HepG2 (cell line): ENCODE data around the gene OR7G2. TPM values are rescaled to one million over a fixed set of nuclear protein-coding genes. Genes with fewer than 3 reads are reported as not detected.

ENCODE experiments used
- ATAC-seq: fragments of 200-7000 bp; cut with Tn5 transposase; 3 replicates; pipeline ENCODE4 v1.9.1; 2020; ENCODE audit warnings: mild to moderate bottlenecking, moderate library complexity
- BruUV-seq: library from RNA; stranded (reverse); fragments of 400-500 nt; replicated peaks from 2 replicates; lab custom pipeline; 2021; lab: Mats Ljungman, UMichigan
- CTCF ChIA-PET: fragments of 300-600 bp; formaldehyde crosslinking; extraction: SDS; loops from one replicate; lab custom pipeline; 2021; ENCODE audit warnings: low total read pairs, inconsistent platforms, low intra/inter-chr PET ratio; lab: Yijun Ruan, JAX
- POLR2A ChIA-PET: fragments of 350-600 bp; sonication (Branson Sonifier 250); formaldehyde crosslinking; loops from one replicate; lab custom pipeline; 2020; ENCODE audit warnings: antibody characterized with exemption, inconsistent platforms; lab: Yijun Ruan, JAX
- DNase-seq: peaks from one replicate; pipeline ENCODE4 v3.0.0-alpha.2; 2015; ENCODE audit warnings: low spot score
- FAIRE-seq: peaks from 3 replicates; lab custom pipeline; 2011; peaks lifted over from hg19 to GRCh38; lab: Jason Lieb, UNC
- H2AFZ ChIP-seq: one replicate; pipeline ENCODE4 v1.6.1; 2011; ENCODE audit warnings: low read length, inconsistent platforms
- H3K27ac ChIP-seq: fragments of 300-600 bp; 3 replicates; pipeline ENCODE4 v1.8.0; 2011; ENCODE audit warnings: mixed run types, mild to moderate bottlenecking, mixed read lengths, low read length, inconsistent platforms; ENCODE audit not compliant: insufficient read depth; ENCODE audit errors: extremely low read length
- H3K27me3 ChIP-seq, 2 experiments: fragments of 200-600 bp in 1 of 2; 2 replicates in 1 of 2; 3 replicates in 1 of 2; pipeline versions ENCODE4 v1.6.0 to v1.8.0; 2011; ENCODE audit warnings: low read length in 2 of 2, mild to moderate bottlenecking in 2 of 2, moderate library complexity in 2 of 2, inconsistent platforms in 1 of 2; ENCODE audit not compliant: insufficient read depth in 2 of 2, control insufficient read depth in 1 of 2
- H3K36me3 ChIP-seq, 2 experiments: fragments of 200-600 bp in 1 of 2; replicated peaks in 1 of 2; 2 replicates in 1 of 2; 3 replicates in 1 of 2; pipeline versions ENCODE4 v1.5.1 to v1.8.0; 2011; ENCODE audit warnings: low read length in 2 of 2, inconsistent platforms in 1 of 2; ENCODE audit not compliant: insufficient read depth in 2 of 2, control insufficient read depth in 1 of 2
- H3K4me1 ChIP-seq: 2 replicates; pipeline ENCODE4 v1.5.1; 2012; ENCODE audit warnings: low read length, inconsistent platforms; ENCODE audit not compliant: insufficient read depth
- H3K4me2 ChIP-seq: 2 replicates; pipeline ENCODE4 v1.6.0; 2011; ENCODE audit warnings: low read depth, low read length, inconsistent platforms
- H3K4me3 ChIP-seq, 3 experiments: fragments of 200-600 bp in 1 of 3; sonication (generic), shearing (Covaris generic) in 1 of 3; replicated peaks in 1 of 3; 2 replicates each; pipeline ENCODE4 v1.5.1; 2011 to 2016; ENCODE audit warnings: low read length in 3 of 3, inconsistent platforms in 2 of 3, low read depth in 2 of 3, mild to moderate bottlenecking in 2 of 3, control low read depth in 1 of 3, mixed read lengths in 1 of 3; ENCODE audit not compliant: insufficient read depth in 1 of 3
- H3K79me2 ChIP-seq: one replicate; pipeline ENCODE4 v1.6.1; 2011; ENCODE audit warnings: low read length, inconsistent platforms; ENCODE audit not compliant: insufficient read depth
- H3K9ac ChIP-seq: 2 replicates; pipeline ENCODE4 v1.6.0; 2011; ENCODE audit warnings: mild to moderate bottlenecking, low read depth, low read length, inconsistent platforms; ENCODE audit not compliant: insufficient read depth
- H3K9me3 ChIP-seq: 2 replicates; pipeline ENCODE4 v1.5.1; 2012; ENCODE audit warnings: mild to moderate bottlenecking, low read length
- H4K20me1 ChIP-seq: 2 replicates; pipeline ENCODE4 v1.6.0; 2011; ENCODE audit warnings: inconsistent platforms, mild to moderate bottlenecking, low read length, moderate library complexity; ENCODE audit not compliant: insufficient read depth
- ESRRA ChIP-seq: sonication (generic); formaldehyde crosslinking; IDR thresholded peaks from 2 replicates; pipeline ENCODE4 v1.5.1; 2020; ENCODE audit warnings: mild to moderate bottlenecking, low read depth, missing genetic modification reagents
- KLF15 ChIP-seq: sonication (generic); formaldehyde crosslinking; IDR thresholded peaks from 2 replicates; pipeline ENCODE4 v1.8.1; 2023; ENCODE audit warnings: borderline replicate concordance, mild to moderate bottlenecking, inconsistent platforms, missing genetic modification reagents, mixed read lengths
- MAFF ChIP-seq: IDR thresholded peaks from 2 replicates; pipeline ENCODE4 v1.6.1; 2011; ENCODE audit warnings: low read depth, low read length, improper control_type of control experiment
- MXD1 ChIP-seq: sonication (generic); formaldehyde crosslinking; IDR thresholded peaks from 2 replicates; pipeline ENCODE4 v1.4.0; 2020; ENCODE audit warnings: mild to moderate bottlenecking, missing genetic modification reagents
- PRDM4 ChIP-seq: sonication (generic); formaldehyde crosslinking; IDR thresholded peaks from 2 replicates; pipeline ENCODE4 v1.9.0; 2021; ENCODE audit warnings: missing genetic modification reagents, borderline replicate concordance
- SMAD9 ChIP-seq: sonication (generic); formaldehyde crosslinking; IDR thresholded peaks from 2 replicates; pipeline ENCODE4 v1.5.1; 2020; ENCODE audit warnings: mild to moderate bottlenecking, missing genetic modification reagents
- ZKSCAN1 ChIP-seq: fragments of 150-350 bp; IDR thresholded peaks from 2 replicates; pipeline ENCODE4 v1.6.1; 2014; ENCODE audit warnings: low read length
- ZNF121 ChIP-seq: sonication (generic); formaldehyde crosslinking; IDR thresholded peaks from 2 replicates; pipeline ENCODE4 v1.5.0; 2020; ENCODE audit warnings: mild to moderate bottlenecking, missing genetic modification reagents
- ZNF281 ChIP-seq: sonication (generic); formaldehyde crosslinking; IDR thresholded peaks from 2 replicates; pipeline ENCODE4 v1.4.0; 2020; ENCODE audit warnings: missing genetic modification reagents, borderline replicate concordance
- ZNF800 ChIP-seq: sonication (generic); formaldehyde crosslinking; IDR thresholded peaks from 2 replicates; pipeline ENCODE4 v1.4.0; 2020; ENCODE audit warnings: missing genetic modification reagents
- ZNF850 ChIP-seq: sonication (generic); formaldehyde crosslinking; conservative IDR thresholded peaks from 2 replicates; pipeline ENCODE4 v1.9.0; 2021; ENCODE audit warnings: mild to moderate bottlenecking, missing genetic modification reagents
- ZSCAN20 ChIP-seq: sonication (generic); formaldehyde crosslinking; IDR thresholded peaks from 2 replicates; pipeline ENCODE4 v1.4.0; 2020; ENCODE audit warnings: missing genetic modification reagents, mild to moderate bottlenecking, borderline replicate concordance
- WGBS: methylation state at CpG from one replicate; pipeline ENCODE4 v1.1.6; 2017; ENCODE audit warnings: low lambda C conversion rate; 5-methylcytosine and 5-hydroxymethylcytosine counted together
- in situ Hi-C: cut with HindIII; loops from 2 replicates; pipeline ENCODE4 v1.10.0; 2017; ENCODE audit warnings: low pct_unique_long_range_greater_than_20kb; ENCODE audit not compliant: extremely low pct_ligation_motif_present
- intact Hi-C: fragments of 100-400 bp; cut with micrococcal nuclease; formaldehyde crosslinking; loops from one replicate; pipeline ENCODE4 v1.10.0; 2022; ENCODE audit not compliant: unreplicated experiment
- polyA plus RNA-seq, 8 experiments: library from polyadenylated mRNA; depleted of rRNA in 3 of 8; stranded (reverse) in 7 of 8; unstranded in 1 of 8; fragments of >200 nt; fragmentation: Illumina TruSeq in 4 of 8; extraction: Trizol in 4 of 8; gene quantifications; 2 replicates each; pipeline versions ENCODE4 v1.2.1 to v1.2.3, GENCODE V29; 2011 to 2016; ENCODE audit warnings: low read depth in 4 of 8, missing spikeins in 1 of 8, mixed read lengths in 1 of 8; ENCODE audit not compliant: insufficient read depth in 1 of 8
- total RNA-seq, 5 experiments: library from RNA; depleted of rRNA; stranded (reverse); fragments of >200 nt; fragmentation: Illumina TruSeq; extraction: Trizol; gene quantifications; 2 replicates each; pipeline ENCODE4 v1.2.3, GENCODE V29; 2016; ENCODE audit warnings: low read depth in 1 of 5

Gene OR7G2
- total and polyA plus RNA-seq, 2 of the 13 experiments (the other 11 are each of a cell fraction or from before 2014, with no cell fraction given) = not detected

GRCh38 chr19:9076901-9077300 lies 30.4 kb downstream of the OR7G2 start (continued):
- TF ChIP-seq MXD1 (CRISPR knock-in tag) (no peak), ZSCAN20 (CRISPR knock-in tag) (no peak)

GRCh38 chr19:9075064-9075949 lies 32.0 kb downstream of the OR7G2 start:
- Histone ChIP-seq H4K20me1 (no peaks in the 10 kb centered on the region), H3K4me1 (0 out of 2 replicates have a peak, but pooled peaks cover 8% of the 10 kb centered on the region), H3K79me2 (no peaks in the 10 kb centered on the region), H3K4me3 (no peak overlapping the region), H3K27ac (no peak overlapping the region), H3K9ac (no peak overlapping the region), H3K9me3 (no peaks in the 10 kb centered on the region), H3K27me3 (no peaks in the 10 kb centered on the region), H3K4me2 (no peak overlapping the region), H2AFZ (no peak overlapping the region), H3K36me3 (no peaks in the 10 kb centered on the region)
- ChIA-PET POLR2A (no interaction called here), CTCF (no interaction called here)
- no TSS peak for BruUV-seq
- ATAC-seq (peak; percentile 65), DNase-seq (peak; percentile 65), FAIRE-seq (no peak)
- 5% methylated on average over 13 of the region's 16 CpGs for WGBS
- intact Hi-C loops = no loop called here
- in situ Hi-C loops = loop anchor here (25.0 kb wide), 1 partner anchor 413 kb away; no protein-coding TSS in a partner anchor
- TF ChIP-seq ZNF281 = 0 out of 2 replicates have a peak, but pooled peaks have one; percentile 14
- TF ChIP-seq KLF15 = no peak
- no peak for TF ChIP-seq ESRRA (CRISPR knock-in tag)
- TF ChIP-seq MAFF = no peak
- no peak for TF ChIP-seq PRDM4 (CRISPR knock-in tag)
- no peak for TF ChIP-seq ZNF850 (CRISPR knock-in tag)
- no peak for TF ChIP-seq ZNF800 (CRISPR knock-in tag)
- TF ChIP-seq ZNF121 (CRISPR knock-in tag) = no peak
- TF ChIP-seq SMAD9 (CRISPR knock-in tag) = no peak
- TF ChIP-seq ZKSCAN1 = no peak
